Mammary epithelial cell (primary cell): Measurements from ENCODE around the gene NPDC1.

ENCODE experiments used
- CTCF ChIP-seq, 2 donors: IDR thresholded peaks in 1 of 2; conservative IDR thresholded peaks in 1 of 2; 2 replicates each; pipeline ENCODE4 v1.5.1; 2011 to 2012; ENCODE audit warnings: inconsistent platforms in 2 of 2, low read length in 2 of 2, mild to moderate bottlenecking in 2 of 2, control low read depth in 1 of 2, low read depth in 1 of 2; ENCODE audit not compliant: insufficient read depth in 1 of 2; ENCODE audit errors: extremely low read depth in 1 of 2
- EZH2 ChIP-seq: IDR thresholded peaks from 2 replicates; pipeline ENCODE4 v1.6.1; 2012; ENCODE audit warnings: low read length, inconsistent platforms, borderline replicate concordance

- TF ChIP-seq CTCF (conservative IDR thresholded peaks at IDR 0.05 in 1 of 2, IDR thresholded peaks at IDR 0.05 in 1 of 2; ENCODE audit: extremely low read depth in 1 of 2, insufficient read depth in 1 of 2, low read depth in 1 of 2, low read length in 2 of 2) (no peak), EZH2 (no peak)
Observed at GRCh38 chr9:137017071-137017470, 28.9 kb downstream of the NPDC1 start.
